Dendritic cell treated with granulocyte-macrophage colony-stimulating factor and Interleukin-4, amounts not matched to agents 40 ng/mL and 50 ng/mL, for 4 days (primary cell): ENCODE data around the gene AFAP1L2.
"Not testable (repeated sequence)": the region's sequence is repeated elsewhere in the genome, so short reads cannot be mapped to it uniquely, and the experiment has no call there.

Source experiments
- H3K27ac Mint-ChIP-seq: one replicate; pipeline ENCODE4 v1.8.0; 2022; ENCODE audit warnings: mild to moderate bottlenecking, mixed read lengths
- H3K27me3 Mint-ChIP-seq: one replicate; pipeline ENCODE4 v1.8.0; 2022; ENCODE audit warnings: mild to moderate bottlenecking, mixed read lengths
- H3K36me3 Mint-ChIP-seq: one replicate; pipeline ENCODE4 v1.8.0; 2022; ENCODE audit warnings: low read depth, mixed read lengths
- H3K4me1 Mint-ChIP-seq: one replicate; pipeline ENCODE4 v1.8.0; 2022; ENCODE audit warnings: low read depth, mixed read lengths
- H3K4me3 Mint-ChIP-seq: one replicate; pipeline ENCODE4 v1.8.0; 2022; ENCODE audit warnings: mild to moderate bottlenecking, moderate library complexity, mixed read lengths
- H3K9me3 Mint-ChIP-seq: one replicate; pipeline ENCODE4 v1.8.0; 2022; ENCODE audit warnings: mixed read lengths
- intact Hi-C: fragments of 100-400 bp; cut with micrococcal nuclease; formaldehyde crosslinking; loops from one replicate; pipeline ENCODE4 v1.15.0; 2022

Gene AFAP1L2

DNA sequence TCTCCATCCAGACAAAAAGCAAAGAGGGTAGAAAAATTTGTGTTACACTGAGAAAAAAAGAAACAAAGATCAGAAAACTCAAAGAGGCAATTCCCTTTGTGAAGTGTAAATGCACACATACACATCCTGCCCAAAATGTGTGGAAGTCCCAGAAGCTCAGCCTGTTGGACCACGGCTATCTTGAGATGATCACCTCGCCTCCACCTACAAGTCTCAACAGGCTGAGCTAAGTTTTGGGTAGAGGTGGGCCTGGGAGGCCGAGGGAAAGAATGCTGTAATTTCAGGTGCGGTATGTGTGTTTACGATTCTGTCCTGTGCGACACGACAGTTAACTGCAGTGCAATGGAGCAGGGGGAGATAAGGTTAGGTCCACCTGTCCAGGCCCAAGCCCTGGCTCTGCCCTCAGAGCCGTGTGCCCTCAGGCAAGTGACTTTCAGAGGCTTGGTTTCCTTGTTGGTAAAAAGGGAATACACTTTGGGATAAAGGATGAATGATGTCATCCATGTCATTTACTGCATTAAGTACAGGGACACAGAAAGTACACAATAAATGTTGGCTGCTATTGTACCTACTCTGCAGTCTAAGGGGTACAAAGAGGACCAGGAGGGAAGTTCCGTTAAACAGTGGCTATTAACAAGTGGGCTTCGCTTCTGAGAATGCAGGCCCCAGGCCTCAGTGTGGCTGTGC, 67.3 kb downstream of the AFAP1L2 start:
- Mint-ChIP-seq H3K4me1 (no peaks in the 10 kb centered on the region), H3K27ac (no peak overlapping the region), H3K36me3 (no peaks in the 10 kb centered on the region), H3K4me3 (no peak overlapping the region), H3K9me3 (no peaks in the 10 kb centered on the region), H3K27me3 (peaks cover 2% of the 10 kb centered on the region)
- intact Hi-C loops, result no loop called here

DNA sequence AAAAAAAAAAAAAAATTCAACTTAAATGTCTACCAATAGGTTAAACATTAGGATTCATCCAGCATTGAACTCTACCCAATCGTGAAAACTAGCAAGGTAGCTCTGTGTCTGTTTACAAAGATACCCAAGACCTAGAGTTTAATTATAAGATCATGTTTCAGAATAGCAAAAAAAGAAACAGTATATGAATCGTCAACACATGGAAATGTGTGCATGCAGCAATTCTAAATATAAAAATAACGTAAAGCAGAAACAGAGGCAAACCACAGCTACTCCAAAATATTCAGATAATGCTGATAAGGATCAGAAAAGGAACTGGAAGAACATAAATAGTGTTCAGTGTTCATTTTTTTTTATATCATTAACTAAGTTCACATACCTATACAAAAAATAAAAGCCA, 68.7 kb downstream of the AFAP1L2 start:
- Mint-ChIP-seq H3K4me3 (no peak overlapping the region), H3K36me3 (no peaks in the 10 kb centered on the region), H3K4me1 (no peaks in the 10 kb centered on the region), H3K27me3 (peaks cover 2% of the 10 kb centered on the region), H3K9me3 (no peaks in the 10 kb centered on the region), H3K27ac (no peak overlapping the region)
- intact Hi-C loops, result no loop called here

DNA sequence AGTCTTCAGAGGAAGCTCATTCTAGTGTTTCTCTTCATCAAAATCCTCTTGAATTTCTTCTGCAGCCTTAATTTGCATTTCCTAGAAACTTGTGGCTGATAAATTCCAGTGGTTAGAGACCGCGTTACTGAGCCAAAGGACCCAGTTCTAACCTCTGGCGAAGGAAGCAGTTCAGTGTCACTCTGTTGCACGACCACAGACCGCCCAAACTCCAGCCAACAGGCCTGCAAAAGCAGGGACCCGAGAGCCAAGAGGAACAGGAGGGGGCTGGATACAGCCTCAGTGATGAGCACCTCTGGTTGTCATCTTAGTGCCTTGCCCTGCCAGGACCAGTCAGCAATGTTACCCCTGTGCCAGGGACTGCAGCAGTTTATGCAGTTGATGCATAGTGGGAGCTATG, 70.0 kb downstream of the AFAP1L2 start:
- intact Hi-C loops, result no loop called here
- no peaks in the 10 kb centered on the region for H3K4me1 Mint-ChIP-seq
- H3K27ac Mint-ChIP-seq, result no peak overlapping the region
- peaks cover 2% of the 10 kb centered on the region for H3K27me3 Mint-ChIP-seq
- no peak overlapping the region for H3K4me3 Mint-ChIP-seq
- no peaks in the 10 kb centered on the region for H3K9me3 Mint-ChIP-seq
- no peaks in the 10 kb centered on the region for H3K36me3 Mint-ChIP-seq

DNA sequence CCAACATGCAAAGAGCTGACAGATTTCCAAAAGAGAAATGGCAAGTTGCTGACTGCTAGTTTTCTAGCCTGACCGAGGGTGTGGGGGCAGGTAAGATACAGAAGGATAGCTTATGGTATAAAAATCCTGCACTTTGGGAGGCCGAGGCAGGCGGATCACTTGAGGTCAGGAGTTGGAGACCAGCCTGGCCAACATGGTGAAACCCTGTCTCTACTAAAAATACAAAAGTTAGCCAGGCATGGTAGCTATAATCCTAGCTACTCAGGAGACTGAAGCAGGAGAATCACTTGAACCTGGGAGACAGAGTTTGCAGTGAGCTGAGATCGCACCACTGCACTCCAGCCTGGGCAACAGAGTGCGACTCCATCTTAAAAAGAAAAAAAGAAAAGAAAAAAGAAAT, 70.9 kb downstream of the AFAP1L2 start:
- H3K36me3 Mint-ChIP-seq, H3K9me3 Mint-ChIP-seq, H3K27ac Mint-ChIP-seq, H3K4me3 Mint-ChIP-seq, intact Hi-C loops, H3K27me3 Mint-ChIP-seq, H3K4me1 Mint-ChIP-seq: not testable (repeated sequence)

DNA sequence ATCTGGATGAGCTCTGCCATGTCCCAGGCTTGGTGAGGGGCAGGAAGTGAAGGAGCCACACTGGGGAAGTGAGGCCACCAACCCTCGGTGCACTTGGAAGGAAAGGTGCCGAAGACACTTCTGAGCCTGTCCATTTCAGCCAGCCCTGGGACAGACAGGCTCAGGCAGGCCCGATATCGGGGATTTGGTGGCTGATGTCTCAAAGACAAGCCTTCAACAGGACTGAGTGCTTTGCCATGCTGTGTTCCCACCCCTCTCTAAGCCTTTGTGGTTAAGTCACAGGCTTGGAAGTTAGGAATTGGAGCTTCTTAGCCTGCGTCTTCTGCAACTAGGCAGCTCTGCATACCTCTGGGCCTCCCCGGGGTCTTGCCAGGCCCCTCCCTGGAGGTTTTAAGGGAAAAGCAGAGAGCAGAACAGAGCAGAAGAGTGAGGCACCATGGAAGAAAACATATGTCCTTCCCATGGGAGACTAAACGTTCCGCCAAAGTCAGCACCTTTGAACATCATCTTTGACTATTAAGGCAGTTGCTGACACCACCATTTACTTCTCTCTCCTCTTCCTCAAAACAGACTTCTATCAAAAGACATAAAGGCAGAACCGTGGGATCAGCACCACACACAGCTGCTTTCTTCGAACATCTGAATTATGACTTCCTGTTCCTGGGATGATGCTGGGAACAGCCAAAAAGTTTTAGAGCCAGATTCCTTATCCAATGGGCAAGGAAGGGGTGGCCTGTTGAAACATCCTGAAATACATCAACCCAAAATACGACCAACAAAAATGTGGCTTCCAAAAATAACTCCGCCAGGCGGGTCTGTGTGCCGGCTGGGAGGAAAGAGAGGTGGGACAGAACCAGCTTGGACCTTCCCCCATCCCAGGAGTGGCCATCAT, 71.8 kb downstream of the AFAP1L2 start:
- Mint-ChIP-seq H3K27me3 (peaks cover 2% of the 10 kb centered on the region), H3K4me3 (no peak overlapping the region), H3K27ac (no peak overlapping the region), H3K36me3 (no peaks in the 10 kb centered on the region), H3K9me3 (no peaks in the 10 kb centered on the region), H3K4me1 (no peaks in the 10 kb centered on the region)
- intact Hi-C loops, result no loop called here

DNA sequence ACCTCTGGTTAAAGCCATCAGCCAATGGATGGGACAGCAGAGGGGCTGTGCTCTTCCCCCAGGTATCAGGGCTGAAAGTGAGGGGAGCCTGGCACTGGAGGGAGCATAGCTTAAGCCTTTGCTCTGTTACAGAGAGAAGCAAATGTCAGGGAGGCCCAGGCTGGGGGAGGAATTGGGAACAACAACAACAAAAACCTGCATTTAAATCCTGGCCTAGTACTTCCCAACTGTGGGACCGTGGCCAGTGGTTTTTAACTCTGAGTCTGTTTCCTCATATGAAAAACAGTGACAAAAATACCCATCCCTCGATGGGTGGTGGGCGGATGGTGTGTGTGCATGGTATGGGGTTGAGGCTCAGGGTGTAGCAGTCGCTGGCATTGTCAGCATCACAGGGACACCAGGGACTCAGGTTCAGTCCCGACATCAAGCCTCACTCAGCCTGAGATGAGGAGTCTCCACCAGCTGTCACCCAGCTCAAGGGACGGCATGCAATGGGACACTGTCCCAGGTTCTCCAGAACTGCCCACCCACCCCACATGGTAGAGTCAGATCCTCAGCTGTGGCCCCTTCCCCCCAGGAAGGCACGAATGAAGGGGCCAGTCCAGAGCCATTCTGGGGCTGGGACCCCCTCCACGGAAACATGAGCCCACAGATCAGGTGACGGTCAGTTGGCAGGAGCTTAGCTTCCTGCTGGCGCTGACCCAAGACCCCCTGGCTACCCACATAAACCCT, 74.5 kb downstream of the AFAP1L2 start:
- Mint-ChIP-seq H3K27ac (no peak overlapping the region), H3K4me3 (no peak overlapping the region), H3K27me3 (peaks cover 2% of the 10 kb centered on the region), H3K4me1 (no peaks in the 10 kb centered on the region), H3K36me3 (no peaks in the 10 kb centered on the region), H3K9me3 (no peaks in the 10 kb centered on the region)
- intact Hi-C loops, result no loop called here

DNA sequence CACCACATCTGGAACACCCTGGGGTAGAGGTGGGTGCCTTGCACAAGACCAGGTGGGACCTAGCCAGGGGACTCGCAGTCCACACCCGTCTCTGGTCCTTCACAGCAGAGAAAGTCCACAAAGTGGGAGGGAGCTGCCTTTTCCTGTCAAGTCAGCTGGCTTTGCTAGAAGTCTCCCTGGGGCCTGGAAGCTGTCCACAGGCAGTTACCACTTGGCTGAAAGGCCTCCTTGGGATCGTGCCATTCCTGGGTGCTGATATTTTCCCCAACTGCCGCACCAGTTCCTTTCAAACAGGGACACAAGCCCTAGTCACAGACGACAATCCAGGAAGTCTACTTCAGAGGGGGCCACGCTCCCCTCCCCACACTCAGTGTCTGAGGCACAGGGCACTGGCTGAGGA, 75.4 kb downstream of the AFAP1L2 start:
- Mint-ChIP-seq H3K27me3 (no peaks in the 10 kb centered on the region), H3K4me1 (no peaks in the 10 kb centered on the region), H3K27ac (no peak overlapping the region), H3K4me3 (no peak overlapping the region), H3K9me3 (no peaks in the 10 kb centered on the region), H3K36me3 (no peaks in the 10 kb centered on the region)
- intact Hi-C loops, result no loop called here

DNA sequence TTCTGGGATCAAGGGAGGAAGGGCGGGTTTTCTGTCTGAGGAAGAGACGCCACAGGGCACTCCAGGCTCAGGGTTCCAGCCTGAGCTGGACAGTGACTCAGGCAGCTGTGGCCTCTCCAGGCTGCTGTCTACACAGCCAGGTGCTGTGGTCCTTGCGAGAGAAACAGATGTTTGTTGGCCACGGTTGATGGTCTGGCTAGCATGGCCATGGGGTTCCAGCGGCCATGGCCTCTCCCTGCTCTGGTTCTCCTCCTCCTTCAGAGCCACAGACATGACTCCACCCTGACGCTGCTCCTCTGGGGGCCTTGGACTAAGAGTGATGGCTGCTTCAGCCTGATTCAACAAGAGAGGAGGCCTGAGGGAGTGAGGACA, 75.9 kb downstream of the AFAP1L2 start:
- no peaks in the 10 kb centered on the region for H3K36me3 Mint-ChIP-seq
- H3K4me1 Mint-ChIP-seq, result no peaks in the 10 kb centered on the region
- no peak overlapping the region for H3K4me3 Mint-ChIP-seq
- intact Hi-C loops, result no loop called here
- H3K9me3 Mint-ChIP-seq, result no peaks in the 10 kb centered on the region
- H3K27me3 Mint-ChIP-seq, result no peaks in the 10 kb centered on the region
- no peak overlapping the region for H3K27ac Mint-ChIP-seq

DNA sequence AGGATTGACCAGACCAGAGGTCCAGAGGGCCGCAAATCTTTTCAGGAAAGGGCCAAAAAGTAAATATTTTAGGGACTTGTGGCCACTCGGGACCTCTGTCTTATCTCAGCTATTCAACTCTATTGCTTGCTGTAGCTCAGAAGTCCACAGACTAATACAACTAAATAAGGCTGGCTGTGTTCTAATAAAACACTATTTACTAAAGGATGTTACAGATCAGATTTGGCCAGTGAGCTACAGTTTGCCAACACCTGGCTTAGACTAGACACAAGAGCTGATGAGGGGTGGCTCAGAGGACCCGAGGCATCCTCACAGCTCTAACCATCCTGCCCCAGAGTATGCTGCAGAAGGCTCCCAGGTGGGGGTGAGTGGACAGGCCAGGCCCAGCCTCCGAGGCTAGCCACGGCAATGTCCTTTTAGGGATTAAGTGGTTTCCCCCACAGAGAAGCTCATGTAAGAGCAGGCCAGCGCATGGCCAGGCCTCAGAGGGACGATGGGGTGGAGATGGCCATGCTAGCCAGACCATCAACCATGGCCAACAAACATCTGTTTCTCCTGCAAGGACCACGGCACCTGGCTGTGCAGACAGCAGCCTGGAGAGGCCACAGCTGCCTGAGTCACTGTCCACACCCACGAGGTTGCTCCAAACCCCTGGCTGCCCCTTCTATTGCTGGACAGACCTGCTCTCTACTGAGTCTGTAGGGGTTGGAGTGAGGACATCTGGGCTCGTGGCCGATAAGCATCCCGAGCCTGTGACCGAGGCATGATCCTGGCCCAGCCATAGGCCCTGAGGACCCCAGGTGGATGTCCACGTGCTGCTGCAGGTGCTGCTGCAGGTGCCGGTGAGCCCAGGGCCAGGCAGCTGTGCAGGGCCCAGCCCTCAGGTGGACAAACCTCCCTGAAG, 76.5 kb downstream of the AFAP1L2 start:
- H3K4me1 Mint-ChIP-seq, result no peaks in the 10 kb centered on the region
- intact Hi-C loops, result no loop called here
- H3K4me3 Mint-ChIP-seq, result no peak overlapping the region
- no peaks in the 10 kb centered on the region for H3K9me3 Mint-ChIP-seq
- H3K27me3 Mint-ChIP-seq, result no peaks in the 10 kb centered on the region
- H3K27ac Mint-ChIP-seq, result no peak overlapping the region
- H3K36me3 Mint-ChIP-seq, result no peaks in the 10 kb centered on the region

DNA sequence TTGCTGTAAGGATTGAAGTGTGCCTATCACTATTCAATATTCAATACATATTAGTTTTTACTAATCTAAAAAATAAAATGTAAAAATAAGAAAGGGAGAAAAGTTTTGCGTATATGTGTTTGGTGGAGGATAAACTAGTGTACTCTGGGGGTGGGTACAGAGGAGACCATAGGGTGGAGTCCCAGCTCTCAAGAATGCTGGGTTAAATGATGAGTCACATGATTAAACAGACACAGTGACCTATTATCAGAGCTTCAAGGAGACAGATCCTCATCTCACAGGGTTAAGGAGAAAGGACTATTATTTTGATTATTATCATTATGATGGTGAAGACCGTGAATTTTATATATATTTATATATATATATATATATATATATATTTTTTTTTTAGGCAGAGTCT, 77.5 kb downstream of the AFAP1L2 start:
- Mint-ChIP-seq H3K9me3 (no peaks in the 10 kb centered on the region), H3K36me3 (no peaks in the 10 kb centered on the region), H3K27ac (no peak overlapping the region), H3K4me3 (no peak overlapping the region), H3K27me3 (no peaks in the 10 kb centered on the region), H3K4me1 (no peaks in the 10 kb centered on the region)
- intact Hi-C loops, result no loop called here

DNA sequence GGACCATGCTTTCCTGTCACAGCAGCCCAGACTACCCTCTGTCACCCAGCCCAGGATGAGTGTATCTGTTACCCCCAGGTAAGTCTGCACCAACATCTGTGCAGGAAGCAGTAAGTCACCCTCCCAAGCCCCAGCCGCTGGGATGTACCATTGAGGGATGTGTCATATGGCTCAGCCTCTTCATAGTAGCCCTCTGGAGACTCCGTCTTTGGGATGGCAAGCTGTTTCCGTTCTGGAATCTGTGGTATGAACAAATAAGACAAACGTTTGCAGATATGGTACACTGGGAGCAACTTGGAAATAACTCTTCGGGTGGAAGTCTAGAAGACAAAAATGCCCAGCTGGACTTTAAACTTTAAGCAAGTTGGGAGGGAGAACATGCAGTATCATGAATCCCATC, 81.3 kb downstream of the AFAP1L2 start:
- Mint-ChIP-seq H3K27ac (no peak overlapping the region), H3K4me3 (no peak overlapping the region), H3K36me3 (no peaks in the 10 kb centered on the region), H3K27me3 (no peaks in the 10 kb centered on the region), H3K9me3 (no peaks in the 10 kb centered on the region), H3K4me1 (no peaks in the 10 kb centered on the region)
- intact Hi-C loops, result no loop called here

DNA sequence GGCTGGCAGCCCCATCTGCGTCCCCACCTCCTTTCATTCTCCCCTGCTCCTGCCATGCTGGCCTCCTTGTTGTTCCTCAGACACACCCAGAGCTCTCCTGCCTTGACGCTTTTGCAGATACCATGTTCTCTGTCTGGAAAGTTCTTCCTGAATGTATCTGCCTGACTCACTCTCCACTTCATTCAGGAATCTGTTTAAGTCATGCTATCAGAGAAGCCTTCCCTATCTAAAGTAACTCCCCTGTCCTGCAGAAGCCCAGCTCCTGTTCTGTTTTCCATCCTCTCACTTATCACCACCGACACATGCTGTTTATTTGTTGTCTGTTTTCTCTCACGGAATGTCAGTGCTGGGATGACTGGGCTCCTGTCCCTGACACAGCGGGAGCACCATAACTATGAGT, 82.0 kb downstream of the AFAP1L2 start:
- H3K4me3 Mint-ChIP-seq, result no peak overlapping the region
- intact Hi-C loops, result no loop called here
- H3K4me1 Mint-ChIP-seq, result no peaks in the 10 kb centered on the region
- no peaks in the 10 kb centered on the region for H3K27me3 Mint-ChIP-seq
- no peaks in the 10 kb centered on the region for H3K36me3 Mint-ChIP-seq
- no peaks in the 10 kb centered on the region for H3K9me3 Mint-ChIP-seq
- H3K27ac Mint-ChIP-seq, result no peak overlapping the region

DNA sequence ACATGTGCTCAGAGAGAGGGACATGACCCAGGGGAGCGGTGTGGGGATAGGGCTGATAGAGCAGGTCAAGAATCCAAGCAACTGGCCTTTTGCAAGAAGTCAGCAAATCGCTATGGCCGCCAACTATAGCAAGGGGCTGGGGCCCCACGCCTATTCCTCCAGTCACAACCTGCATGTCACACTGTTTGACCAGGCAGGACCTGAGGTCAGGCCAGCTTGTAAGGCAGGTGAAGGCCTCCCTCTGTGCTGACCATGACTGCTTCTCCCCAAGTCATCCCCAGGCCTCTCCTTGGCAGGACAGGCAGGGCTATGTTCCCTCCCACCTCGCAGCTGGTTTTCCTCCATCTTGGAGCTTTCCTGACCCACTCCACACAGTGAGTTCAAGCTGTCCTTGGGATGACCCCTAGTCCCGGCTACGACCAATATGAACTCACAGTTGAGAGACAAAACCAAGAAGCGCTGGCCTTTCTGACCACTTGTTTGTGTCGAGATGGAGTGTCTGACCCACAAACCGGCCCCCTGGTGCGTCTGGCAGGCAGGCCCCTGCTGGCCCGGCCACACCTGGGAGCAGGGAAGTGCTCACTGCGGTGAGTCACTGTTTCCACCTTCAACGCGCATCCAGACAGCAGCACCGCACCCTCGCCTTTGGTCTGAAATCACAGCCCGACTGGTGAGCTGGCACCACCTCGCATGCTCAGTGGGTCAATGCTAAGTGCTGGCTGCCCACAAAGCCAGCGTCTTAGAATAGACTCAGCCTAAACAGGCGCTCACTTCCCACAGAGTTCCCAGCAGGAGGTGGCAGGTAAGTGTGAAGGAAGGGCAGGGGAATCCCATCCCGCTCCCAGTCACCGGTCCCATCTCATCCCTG, 83.8 kb downstream of the AFAP1L2 start:
- Mint-ChIP-seq H3K36me3 (no peaks in the 10 kb centered on the region), H3K9me3 (no peaks in the 10 kb centered on the region), H3K27me3 (no peaks in the 10 kb centered on the region), H3K4me3 (no peak overlapping the region), H3K4me1 (no peaks in the 10 kb centered on the region), H3K27ac (no peak overlapping the region)
- intact Hi-C loops, result no loop called here
